Sigmoid colon (tissue), 7 donors: ENCODE results near the gene GNAQ. TPM values are rescaled to one million over a fixed set of nuclear protein-coding genes. Genes with fewer than 3 reads are reported as not detected.
A peak's percentile ranks its signal among the peaks of the same experiment; 100 is the strongest.

Experiments used
- DNase-seq: peaks from one replicate; pipeline ENCODE4 v3.0.0-alpha.2; 2019
- H3K27ac ChIP-seq, 4 donors: fragments of 200-600 bp; sonication (generic); one replicate each; pipeline ENCODE4 v1.5.1; 2016 to 2019; ENCODE audit warnings: mild to moderate bottlenecking in 1 of 4
- H3K27me3 ChIP-seq, 3 donors: fragments of 200-600 bp; sonication (generic); one replicate each; pipeline ENCODE4 v1.5.1; 2019; ENCODE audit warnings: mild to moderate bottlenecking in 1 of 3
- H3K36me3 ChIP-seq, 4 donors: fragments of 200-600 bp; sonication (generic); one replicate each; pipeline ENCODE4 v1.5.1; 2016 to 2019
- H3K4me1 ChIP-seq, 4 donors: fragments of 200-600 bp; sonication (generic); one replicate each; pipeline ENCODE4 v1.5.1; 2017 to 2019
- H3K4me3 ChIP-seq, 4 donors: fragments of 200-600 bp; sonication (generic); one replicate each; pipeline ENCODE4 v1.5.1; 2017 to 2019; ENCODE audit warnings: mild to moderate bottlenecking in 2 of 4, moderate library complexity in 1 of 4
- H3K9me3 ChIP-seq, 4 donors: fragments of 200-600 bp in 3 of 4; sonication (generic) in 3 of 4; one replicate each; pipeline versions ENCODE4 v1.5.1 to v1.6.1; 2013 to 2019
- EP300 ChIP-seq, 4 donors: sonication (generic); formaldehyde crosslinking; IDR thresholded peaks; one replicate each; pipeline ENCODE4 v1.6.1; 2017; ENCODE audit warnings: antibody characterized with exemption in 4 of 4
- POLR2A ChIP-seq, 2 donors: fragments of 450-650 bp; IDR thresholded peaks; one replicate each; pipeline ENCODE4 v1.6.1; 2016; ENCODE audit warnings: antibody characterized with exemption in 2 of 2, mild to moderate bottlenecking in 2 of 2, moderate library complexity in 2 of 2
- POLR2AphosphoS5 ChIP-seq, 4 donors: sonication (generic); formaldehyde crosslinking; IDR thresholded peaks; one replicate each; pipeline ENCODE4 v1.6.1; 2017; ENCODE audit warnings: antibody characterized with exemption in 4 of 4
- WGBS, 2 donors: extraction: QIAGEN DNeasy Blood & Tissue Kit; methylation state at CpG; one replicate each; pipeline ENCODE4 v1.1.7; 2013; 5-methylcytosine and 5-hydroxymethylcytosine counted together
- intact Hi-C: fragments of 100-400 bp; cut with DNase I; formaldehyde crosslinking; loops from one replicate; pipeline ENCODE4 v1.15.1; 2023
- polyA plus RNA-seq, 3 donors: library from polyadenylated mRNA; stranded (reverse); fragments of 200-250 nt; gene quantifications; one replicate each; pipeline ENCODE4 v1.2.3, GENCODE V29; 2013
- total RNA-seq, 4 donors: library from RNA; depleted of rRNA; stranded (reverse); fragments of >200 nt; gene quantifications; one replicate each; pipeline ENCODE4 v1.1.0, GENCODE V29; 2016
- TF ChIP-seq, protein P1 (sequence below), 4 experiments: fragments of 450-650 bp in 3 of 4; fragments of 200-600 bp in 1 of 4; IDR thresholded peaks; one replicate each; pipeline ENCODE4 v1.5.1; 2016 to 2019; ENCODE audit warnings: antibody characterized with exemption in 4 of 4, mild to moderate bottlenecking in 3 of 4, moderate library complexity in 2 of 4
- donor health status: healthy with polysubstance abuse.
- donor health status: Bipolar disorder and iron deficiency.
- donor health status: healthy.

GNAQ gene
- total RNA-seq (10 to 100 TPM; 49.5 to 79.2 (median 59.0) TPM), polyA plus RNA-seq (10 to 100 TPM; 21.6 to 25.9 (median 25.2) TPM)

DNA sequence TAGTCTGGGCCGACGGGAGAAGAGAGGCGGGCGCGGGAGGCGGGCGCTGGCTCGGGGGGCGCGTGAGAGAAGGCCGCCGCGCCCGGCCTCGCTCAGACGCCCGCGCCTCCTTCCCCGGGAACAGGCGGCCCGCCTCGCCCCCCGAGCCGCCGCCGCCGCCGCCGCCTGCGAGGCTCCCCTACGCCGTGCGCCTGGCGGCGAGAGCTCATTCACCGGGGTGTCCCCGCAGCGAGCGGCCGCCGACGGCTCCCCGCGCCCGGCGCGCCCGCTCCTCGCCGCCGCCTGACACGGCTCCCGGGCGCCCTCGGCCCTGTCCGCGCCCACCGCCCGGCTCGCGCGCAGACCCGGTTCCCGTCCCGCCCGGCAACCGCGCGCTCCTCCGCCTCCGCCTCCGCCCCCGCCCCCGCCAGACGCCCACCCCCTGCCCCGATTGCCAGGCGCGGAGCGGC, at the start of gene GNAQ:
GNAQ (minus strand) TSS at position 368 of the 449 bp plus-strand sequence. CDS start 576 bp downstream, outside the sequence.
- Histone ChIP-seq H3K9me3 (no peaks in the 10 kb centered on the region), H3K4me1 (peaks cover 0 to 58% (median 38%) of the 10 kb centered on the region in 4 donors), H3K4me3 (peak within 1 kb of the TSS; percentile 70 to 82 (median 76)), H3K27ac (peak within 1 kb of the TSS; percentile 89 to 97 (median 94)), H3K27me3 (no peaks in the 10 kb centered on the region), H3K36me3 (no peaks in the 10 kb centered on the region)
- TF ChIP-seq, protein P1, sequence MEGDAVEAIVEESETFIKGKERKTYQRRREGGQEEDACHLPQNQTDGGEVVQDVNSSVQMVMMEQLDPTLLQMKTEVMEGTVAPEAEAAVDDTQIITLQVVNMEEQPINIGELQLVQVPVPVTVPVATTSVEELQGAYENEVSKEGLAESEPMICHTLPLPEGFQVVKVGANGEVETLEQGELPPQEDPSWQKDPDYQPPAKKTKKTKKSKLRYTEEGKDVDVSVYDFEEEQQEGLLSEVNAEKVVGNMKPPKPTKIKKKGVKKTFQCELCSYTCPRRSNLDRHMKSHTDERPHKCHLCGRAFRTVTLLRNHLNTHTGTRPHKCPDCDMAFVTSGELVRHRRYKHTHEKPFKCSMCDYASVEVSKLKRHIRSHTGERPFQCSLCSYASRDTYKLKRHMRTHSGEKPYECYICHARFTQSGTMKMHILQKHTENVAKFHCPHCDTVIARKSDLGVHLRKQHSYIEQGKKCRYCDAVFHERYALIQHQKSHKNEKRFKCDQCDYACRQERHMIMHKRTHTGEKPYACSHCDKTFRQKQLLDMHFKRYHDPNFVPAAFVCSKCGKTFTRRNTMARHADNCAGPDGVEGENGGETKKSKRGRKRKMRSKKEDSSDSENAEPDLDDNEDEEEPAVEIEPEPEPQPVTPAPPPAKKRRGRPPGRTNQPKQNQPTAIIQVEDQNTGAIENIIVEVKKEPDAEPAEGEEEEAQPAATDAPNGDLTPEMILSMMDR (IDR thresholded peaks at IDR 0.05), result no peak
- TF ChIP-seq EP300 (IDR thresholded peaks at IDR 0.05) (no peak), POLR2A (IDR thresholded peaks at IDR 0.05) (no peak), POLR2AphosphoS5 (IDR thresholded peaks at IDR 0.05) (no peak)
- WGBS, 2 donors, result 1% methylated on average over 79 of the region's 79 CpGs
- DNase-seq, result peak; percentile 68
- intact Hi-C loops, result loop anchor here (5.0 to 10.0 kb wide), 3 partner anchors 87 to 387 kb away; partner anchors contain the start of genes GNA14 and PSAT1

DNA sequence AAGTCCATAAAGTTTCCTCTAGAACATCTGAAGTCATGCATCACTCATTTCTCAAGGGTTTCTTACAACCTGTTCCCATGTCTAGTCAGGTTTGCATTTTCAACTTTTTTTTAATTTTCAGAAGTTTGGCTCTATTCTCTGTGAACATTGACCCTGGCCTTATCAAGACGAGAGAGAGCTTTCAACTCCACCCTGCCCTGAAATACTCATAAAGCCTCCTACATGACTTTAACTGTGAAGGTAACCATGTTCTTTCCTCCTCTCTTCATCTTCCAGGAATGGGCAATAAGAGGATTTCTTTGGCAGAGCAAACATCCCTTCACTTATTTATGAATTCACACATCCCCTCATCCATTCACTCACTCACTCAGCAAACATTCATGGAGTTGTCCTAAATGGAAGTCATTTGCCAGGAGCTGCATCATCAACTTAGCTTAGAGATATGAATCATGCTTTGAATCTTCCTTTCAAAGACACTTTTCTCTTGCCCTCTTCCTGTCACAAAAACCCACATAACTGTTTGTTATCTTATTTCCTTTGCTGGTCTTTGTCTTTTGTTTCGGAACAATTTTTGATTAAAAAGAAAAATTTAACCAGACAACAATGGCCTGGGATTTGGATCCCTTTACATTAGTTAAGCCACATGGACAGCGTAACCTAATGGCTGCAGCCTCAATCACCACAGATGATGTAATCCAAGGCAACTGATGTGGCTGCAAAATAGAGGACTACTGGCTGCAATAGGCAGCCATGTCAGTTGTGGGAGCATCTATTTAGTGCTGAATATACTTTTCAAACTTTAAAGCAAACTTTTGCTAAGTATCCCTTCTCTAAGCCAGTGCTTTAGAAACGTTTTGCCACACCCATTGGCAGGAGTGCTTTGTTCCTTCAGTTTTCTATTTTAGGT, 43.0 kb upstream of the GNAQ start:
- H3K4me3 ChIP-seq, result no peak overlapping the region
- 51 to 54% methylated on average over 4 of the region's 4 CpGs for WGBS, 2 donors
- H3K9me3 ChIP-seq, result no peaks in the 10 kb centered on the region
- H3K27me3 ChIP-seq, result no peaks in the 10 kb centered on the region
- H3K27ac ChIP-seq, result no peak overlapping the region
- H3K36me3 ChIP-seq, result no peaks in the 10 kb centered on the region
- intact Hi-C loops, result no loop called here
- TF ChIP-seq POLR2AphosphoS5 (IDR thresholded peaks at IDR 0.05) (no peak), POLR2A (IDR thresholded peaks at IDR 0.05) (no peak), EP300 (IDR thresholded peaks at IDR 0.05) (no peak)
- TF ChIP-seq, protein P1 (IDR thresholded peaks at IDR 0.05), result no peak
- no peak for DNase-seq
- no peaks in the 10 kb centered on the region for H3K4me1 ChIP-seq

DNA sequence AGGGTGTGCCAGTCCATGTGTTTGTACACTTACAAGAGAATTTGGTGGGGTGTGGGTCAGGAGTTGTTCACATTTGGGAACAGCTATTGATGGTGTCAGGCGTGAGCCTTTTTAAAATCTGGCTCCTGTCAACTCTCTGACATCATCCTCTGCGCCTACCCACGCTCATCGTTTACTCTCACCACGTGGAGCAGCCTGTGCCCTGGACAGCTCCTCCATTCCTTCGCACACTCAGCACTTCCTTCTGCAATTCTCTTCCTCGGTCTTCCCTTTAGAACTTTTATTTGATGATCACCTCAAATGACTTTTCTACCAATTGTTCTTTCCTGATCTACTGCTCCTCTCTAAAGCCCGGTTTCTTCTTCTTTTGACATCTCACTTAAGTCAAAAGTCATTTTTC, 42.1 kb upstream of the GNAQ start:
- TF ChIP-seq POLR2A (IDR thresholded peaks at IDR 0.05) (no peak), EP300 (IDR thresholded peaks at IDR 0.05) (no peak), POLR2AphosphoS5 (IDR thresholded peaks at IDR 0.05) (no peak)
- TF ChIP-seq, protein P1 (IDR thresholded peaks at IDR 0.05), result no peak
- H3K4me3 ChIP-seq, result no peak overlapping the region

DNA sequence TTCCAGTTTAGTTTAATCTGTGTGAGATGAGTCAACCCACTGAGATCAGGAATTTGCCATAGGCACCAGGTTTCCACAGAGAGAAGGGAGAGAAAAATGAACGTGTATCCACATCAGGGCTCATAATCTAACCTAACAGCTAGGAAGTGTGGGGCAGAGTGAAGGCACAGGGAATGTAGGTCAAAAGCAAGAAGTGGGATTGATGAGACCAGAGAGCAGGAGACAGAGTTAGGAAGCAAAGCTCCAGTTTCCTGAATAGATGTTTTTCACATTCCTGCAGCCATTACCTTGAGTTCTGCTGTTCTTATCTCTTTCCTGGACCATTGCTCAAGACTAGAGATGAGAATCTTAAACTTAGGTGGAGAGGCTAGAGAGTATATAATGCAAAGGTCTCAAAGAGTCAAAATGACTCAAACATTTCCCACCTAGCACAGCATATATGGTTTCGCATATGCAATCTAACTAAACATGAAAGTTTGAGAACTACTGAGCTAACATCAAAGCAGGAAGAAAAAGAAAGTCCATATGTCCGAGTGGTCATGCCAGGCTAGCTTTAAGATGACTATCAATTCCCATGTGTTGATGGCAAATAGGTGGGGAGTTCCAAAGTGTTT, 41.1 kb upstream of the GNAQ start:
- DNase-seq, result no peak
- 82 to 90% methylated on average over 3 of the region's 3 CpGs for WGBS, 2 donors
- no peaks in the 10 kb centered on the region for H3K36me3 ChIP-seq
- no peak overlapping the region for H3K4me3 ChIP-seq
- no peaks in the 10 kb centered on the region for H3K9me3 ChIP-seq
- no peak overlapping the region for H3K27ac ChIP-seq
- no peaks in the 10 kb centered on the region for H3K27me3 ChIP-seq
- H3K4me1 ChIP-seq, result no peaks in the 10 kb centered on the region
- TF ChIP-seq POLR2A (IDR thresholded peaks at IDR 0.05), result no peak
- TF ChIP-seq EP300 (IDR thresholded peaks at IDR 0.05), result no peak
- TF ChIP-seq, protein P1 (IDR thresholded peaks at IDR 0.05), result no peak
- no peak for TF ChIP-seq POLR2AphosphoS5 (IDR thresholded peaks at IDR 0.05)
- intact Hi-C loops, result no loop called here

More for the DNA sequence above, 42.1 kb upstream of the GNAQ start:
- no peaks in the 10 kb centered on the region for H3K36me3 ChIP-seq
- DNase-seq, result no peak
- 64 to 68% methylated on average over 8 of the region's 8 CpGs for whole genome bisulfite sequencing, 2 donors
- H3K27ac ChIP-seq, result no peak overlapping the region
- H3K9me3 ChIP-seq, result no peaks in the 10 kb centered on the region
- no peaks in the 10 kb centered on the region for H3K27me3 ChIP-seq
- intact Hi-C loops, result no loop called here
- H3K4me1 ChIP-seq, result no peaks in the 10 kb centered on the region
